ENCODE measurements around the gene GALNTL6. TPM values are rescaled to one million over a fixed set of nuclear protein-coding genes. Genes with fewer than 3 reads are reported as not detected.

The GALNTL6 gene
- total and polyA plus RNA-seq, 4 donors, result 0.08 to 0.09 (median 0.09) TPM; not detected in 1

DNA sequence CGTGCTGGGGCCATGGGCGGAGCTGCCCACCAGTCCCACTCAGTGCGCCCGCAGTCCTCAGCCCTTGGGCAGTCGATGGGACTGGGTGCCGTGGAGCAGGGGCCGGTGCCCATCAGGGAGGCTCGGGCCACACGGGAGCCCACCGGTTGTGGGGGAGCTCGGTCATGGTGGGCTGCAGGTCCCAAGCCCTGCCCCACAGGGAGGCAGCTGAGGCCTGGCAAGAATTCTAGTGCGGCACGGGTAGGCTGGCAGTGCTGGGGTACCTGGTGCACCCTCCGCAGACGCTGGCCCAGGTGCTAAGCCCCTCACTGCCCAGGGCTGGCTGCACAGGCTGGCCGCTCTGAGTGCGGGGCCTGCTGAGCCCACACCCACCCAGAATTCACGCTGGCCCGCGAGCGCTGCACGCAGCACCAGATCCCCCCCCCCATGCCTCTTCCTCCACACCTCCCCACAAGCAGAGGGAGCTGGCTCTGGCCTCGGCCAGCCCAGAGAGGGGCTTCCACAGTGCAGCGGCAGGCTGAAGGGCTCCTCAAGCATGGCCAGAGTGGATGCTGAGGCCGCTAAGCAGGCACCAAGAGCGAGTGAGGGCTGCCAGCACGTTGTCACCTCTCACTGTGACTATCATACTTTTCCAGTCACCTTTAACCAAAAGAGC lies 564.4 kb downstream of the GALNTL6 start:
- no peak overlapping the region for H3K9ac ChIP-seq (ENCODE audit: insufficient read depth in 1 of 2, low read length in 2 of 2)
- DNase-seq, result no peak
- H3K4me1 ChIP-seq (ENCODE audit: control insufficient read depth in 5 of 5, insufficient read depth in 5 of 5, low read length in 5 of 5), result no peaks in the 10 kb centered on the region
- peaks cover 0 to 5% (median 4%) of the 10 kb centered on the region in 4 donors for H3K9me3 ChIP-seq (ENCODE audit: control insufficient read depth in 4 of 4, insufficient read depth in 3 of 4, low read length in 3 of 4)
- no peak overlapping the region for H3K4me3 ChIP-seq
- ATAC-seq (ENCODE audit: insufficient read depth, low FRiP score), result no peak
- H3K27ac ChIP-seq (ENCODE audit: low read depth in 1 of 2, low read length in 1 of 2), result no peak overlapping the region
- no peaks in the 10 kb centered on the region for H3K36me3 ChIP-seq (ENCODE audit: control insufficient read depth in 4 of 4, insufficient read depth in 4 of 4, low read length in 4 of 4)
- TF ChIP-seq, protein P1, sequence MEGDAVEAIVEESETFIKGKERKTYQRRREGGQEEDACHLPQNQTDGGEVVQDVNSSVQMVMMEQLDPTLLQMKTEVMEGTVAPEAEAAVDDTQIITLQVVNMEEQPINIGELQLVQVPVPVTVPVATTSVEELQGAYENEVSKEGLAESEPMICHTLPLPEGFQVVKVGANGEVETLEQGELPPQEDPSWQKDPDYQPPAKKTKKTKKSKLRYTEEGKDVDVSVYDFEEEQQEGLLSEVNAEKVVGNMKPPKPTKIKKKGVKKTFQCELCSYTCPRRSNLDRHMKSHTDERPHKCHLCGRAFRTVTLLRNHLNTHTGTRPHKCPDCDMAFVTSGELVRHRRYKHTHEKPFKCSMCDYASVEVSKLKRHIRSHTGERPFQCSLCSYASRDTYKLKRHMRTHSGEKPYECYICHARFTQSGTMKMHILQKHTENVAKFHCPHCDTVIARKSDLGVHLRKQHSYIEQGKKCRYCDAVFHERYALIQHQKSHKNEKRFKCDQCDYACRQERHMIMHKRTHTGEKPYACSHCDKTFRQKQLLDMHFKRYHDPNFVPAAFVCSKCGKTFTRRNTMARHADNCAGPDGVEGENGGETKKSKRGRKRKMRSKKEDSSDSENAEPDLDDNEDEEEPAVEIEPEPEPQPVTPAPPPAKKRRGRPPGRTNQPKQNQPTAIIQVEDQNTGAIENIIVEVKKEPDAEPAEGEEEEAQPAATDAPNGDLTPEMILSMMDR (IDR thresholded peaks at IDR 0.05; ENCODE audit: control extremely low read depth, extremely low read depth), result no peak
- 94% methylated on average over 26 to 27 of the region's 27 CpGs for WGBS, 2 donors
- H3K27me3 ChIP-seq (ENCODE audit: control insufficient read depth in 3 of 3, insufficient read depth in 3 of 3, low read length in 2 of 3), result no peaks in the 10 kb centered on the region

GRCh38 chr4:172379834-172380233 lies 566.6 kb downstream of the GALNTL6 start:
- H3K9ac ChIP-seq (ENCODE audit: insufficient read depth in 1 of 2, low read length in 2 of 2), result no peak overlapping the region
- H3K9me3 ChIP-seq (ENCODE audit: control insufficient read depth in 4 of 4, insufficient read depth in 3 of 4, low read length in 3 of 4), result peaks cover 0 to 5% (median 4%) of the 10 kb centered on the region in 4 donors
- WGBS, 2 donors, result 82 to 88% methylated on average over 5 of the region's 5 CpGs
- TF ChIP-seq, protein P1 (IDR thresholded peaks at IDR 0.05; ENCODE audit: control extremely low read depth, extremely low read depth), result no peak
- H3K36me3 ChIP-seq (ENCODE audit: control insufficient read depth in 4 of 4, insufficient read depth in 4 of 4, low read length in 4 of 4), result no peaks in the 10 kb centered on the region
- ATAC-seq (ENCODE audit: insufficient read depth, low FRiP score), result no peak
- no peak for DNase-seq
- H3K4me1 ChIP-seq (ENCODE audit: control insufficient read depth in 5 of 5, insufficient read depth in 5 of 5, low read length in 5 of 5), result no peaks in the 10 kb centered on the region
- no peaks in the 10 kb centered on the region for H3K27me3 ChIP-seq (ENCODE audit: control insufficient read depth in 3 of 3, insufficient read depth in 3 of 3, low read length in 2 of 3)
- H3K4me3 ChIP-seq, result no peak overlapping the region
- no peak overlapping the region for H3K27ac ChIP-seq (ENCODE audit: low read depth in 1 of 2, low read length in 1 of 2)

- H3K27me3 ChIP-seq (ENCODE audit: control insufficient read depth in 3 of 3, insufficient read depth in 3 of 3, low read length in 2 of 3), result no peaks in the 10 kb centered on the region
- ATAC-seq (ENCODE audit: insufficient read depth, low FRiP score) (no peak), DNase-seq (no peak)
- no peak overlapping the region for H3K27ac ChIP-seq (ENCODE audit: low read depth in 1 of 2, low read length in 1 of 2)
- no peak overlapping the region for H3K4me3 ChIP-seq
- 91 to 92% methylated on average over 1 of the region's 1 CpG for WGBS, 2 donors
- no peak overlapping the region for H3K9ac ChIP-seq (ENCODE audit: insufficient read depth in 1 of 2, low read length in 2 of 2)
- TF ChIP-seq, protein P1 (IDR thresholded peaks at IDR 0.05; ENCODE audit: control extremely low read depth, extremely low read depth), result no peak
- no peaks in the 10 kb centered on the region for H3K36me3 ChIP-seq (ENCODE audit: control insufficient read depth in 4 of 4, insufficient read depth in 4 of 4, low read length in 4 of 4)
- no peaks in the 10 kb centered on the region for H3K4me1 ChIP-seq (ENCODE audit: control insufficient read depth in 5 of 5, insufficient read depth in 5 of 5, low read length in 5 of 5)
- no peaks in the 10 kb centered on the region for H3K9me3 ChIP-seq (ENCODE audit: control insufficient read depth in 4 of 4, insufficient read depth in 3 of 4, low read length in 3 of 4)
These were observed 577.1 kb downstream of the GALNTL6 start for GRCh38 chr4:172390331-172390730.

- Histone ChIP-seq H3K9ac (ENCODE audit: insufficient read depth in 1 of 2, low read length in 2 of 2) (no peak overlapping the region), H3K9me3 (ENCODE audit: control insufficient read depth in 4 of 4, insufficient read depth in 3 of 4, low read length in 3 of 4) (no peaks in the 10 kb centered on the region), H3K4me3 (no peak overlapping the region), H3K27ac (ENCODE audit: low read depth in 1 of 2, low read length in 1 of 2) (no peak overlapping the region), H3K36me3 (ENCODE audit: control insufficient read depth in 4 of 4, insufficient read depth in 4 of 4, low read length in 4 of 4) (no peaks in the 10 kb centered on the region), H3K27me3 (ENCODE audit: control insufficient read depth in 3 of 3, insufficient read depth in 3 of 3, low read length in 2 of 3) (no peaks in the 10 kb centered on the region), H3K4me1 (ENCODE audit: control insufficient read depth in 5 of 5, insufficient read depth in 5 of 5, low read length in 5 of 5) (no peaks in the 10 kb centered on the region)
- DNase-seq (no peak), ATAC-seq (ENCODE audit: insufficient read depth, low FRiP score) (no peak)
- WGBS, 2 donors, result 90% methylated on average over 10 of the region's 10 CpGs
- TF ChIP-seq, protein P1 (IDR thresholded peaks at IDR 0.05; ENCODE audit: control extremely low read depth, extremely low read depth), result no peak
These were observed 579.5 kb downstream of the GALNTL6 start for GRCh38 chr4:172392741-172393140.
